NOMO-1 treated with DMSO at 0.1 percent for 48 hours (cell line): ENCODE data around the gene BRD3.

Experiments
- DNase-seq: peaks from one replicate; lab custom pipeline; 2025; ENCODE audit not compliant: unreplicated experiment; lab: John Stamatoyannopoulos, UW

BRD3 gene

DNA sequence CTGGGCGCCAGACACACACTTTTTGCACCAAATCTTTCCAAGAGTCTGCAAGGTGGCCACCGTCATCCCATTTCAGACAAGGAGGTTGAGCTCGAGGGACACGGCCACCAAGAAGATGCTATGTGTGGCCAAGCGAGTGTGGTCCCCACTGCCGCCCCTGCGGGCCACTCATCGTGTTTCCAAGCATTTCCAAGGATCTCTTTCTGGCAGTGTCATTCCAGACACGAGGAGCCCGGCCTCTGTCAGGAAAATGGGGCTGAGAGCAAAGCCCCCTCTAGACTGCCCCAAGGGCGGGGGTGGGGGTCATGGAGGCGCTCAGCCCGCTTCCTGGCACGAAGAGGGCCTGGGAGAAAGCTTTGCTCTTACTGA, 86.3 kb downstream of the BRD3 start:
- no peak for DNase-seq

DNA sequence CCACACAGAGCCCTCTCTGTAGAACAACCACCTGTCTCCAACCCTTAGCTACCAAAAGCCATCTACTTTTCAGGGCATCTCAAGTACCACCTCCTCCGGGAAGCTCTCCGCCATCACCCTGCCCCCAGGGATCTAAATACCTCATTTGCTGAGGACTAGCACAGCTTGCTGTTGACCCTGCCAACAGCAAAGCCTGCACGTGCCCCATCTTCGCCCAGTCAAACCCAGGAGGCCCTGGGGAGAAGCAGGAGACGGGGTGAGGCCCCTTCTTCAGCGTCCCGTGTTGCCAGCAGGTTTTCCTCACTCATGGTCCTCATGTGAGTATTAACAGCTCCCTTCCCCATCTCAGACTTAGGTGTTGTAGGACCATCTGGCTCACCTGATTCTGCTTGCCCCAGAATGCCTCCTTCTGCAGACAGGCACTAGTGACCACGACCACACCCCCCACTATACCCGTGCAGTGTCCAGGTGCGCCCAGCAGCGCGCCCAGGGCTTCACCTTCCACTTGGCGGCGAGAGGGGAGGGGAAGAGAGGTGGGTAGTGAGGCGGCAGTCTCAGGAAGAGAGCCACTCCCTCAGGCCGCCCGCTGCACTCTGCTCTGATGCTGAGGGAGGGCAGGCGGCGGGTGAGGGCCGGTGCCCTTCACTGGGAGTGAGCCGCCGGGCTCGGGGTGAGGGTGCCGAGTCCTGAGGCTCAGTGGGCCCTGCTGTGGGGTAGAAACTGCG, 86.8 kb downstream of the BRD3 start:
- no peak for DNase-seq
